Heart left ventricle (tissue), 16 donors: Measurements from ENCODE around the gene FSTL4. TPM values are rescaled to one million over a fixed set of nuclear protein-coding genes. Genes with fewer than 3 reads are reported as not detected.

ENCODE experiments used
- ATAC-seq, 4 donors: fragments of 200-7000 bp; cut with Tn5 transposase; one replicate each; pipeline ENCODE4 v1.9.1; 2020 to 2022; ENCODE audit warnings: moderate library complexity in 4 of 4, mild to moderate bottlenecking in 3 of 4, moderate number of reproducible peaks in 1 of 4
- DNase-seq, 5 donors: peaks; one replicate each; pipeline ENCODE4 v3.0.0-alpha.2; 2020
- H3K27ac ChIP-seq, 12 donors: fragments of 200-600 bp; sonication (generic) in 4 of 12; one replicate each; pipeline versions ENCODE4 v1.5.0 to v1.8.0; 2016 to 2022; ENCODE audit warnings: mild to moderate bottlenecking in 2 of 12
- H3K27me3 ChIP-seq, 9 donors: fragments of 200-600 bp; sonication (generic) in 2 of 9; one replicate each; pipeline versions ENCODE4 v1.5.1 to v1.8.0; 2016 to 2022; ENCODE audit warnings: mild to moderate bottlenecking in 3 of 9
- H3K36me3 ChIP-seq, 9 donors: fragments of 200-600 bp; sonication (generic) in 2 of 9; one replicate each; pipeline versions ENCODE4 v1.5.0 to v1.8.0; 2018 to 2022; ENCODE audit warnings: mild to moderate bottlenecking in 2 of 9
- H3K4me1 ChIP-seq, 12 donors: fragments of 200-600 bp; sonication (generic) in 4 of 12; one replicate each; pipeline versions ENCODE4 v1.5.0 to v1.8.0; 2016 to 2022; ENCODE audit warnings: mild to moderate bottlenecking in 3 of 12
- H3K4me3 ChIP-seq, 12 donors: fragments of 200-600 bp; sonication (generic) in 4 of 12; one replicate each; pipeline versions ENCODE4 v1.5.0 to v1.8.0; 2017 to 2022; ENCODE audit warnings: mild to moderate bottlenecking in 9 of 12, moderate library complexity in 4 of 12
- H3K9me3 ChIP-seq, 12 donors: fragments of 200-600 bp; sonication (generic) in 4 of 12; one replicate each; pipeline versions ENCODE4 v1.5.0 to v1.8.0; 2016 to 2022; ENCODE audit warnings: mild to moderate bottlenecking in 1 of 12
- POLR2A ChIP-seq, 2 donors: fragments of 450-650 bp; IDR thresholded peaks; one replicate each; pipeline ENCODE4 v1.6.1; 2017; ENCODE audit warnings: antibody characterized with exemption in 2 of 2, mild to moderate bottlenecking in 2 of 2, moderate library complexity in 2 of 2
- WGBS, 4 donors: extraction: QIAGEN DNeasy Blood & Tissue Kit in 2 of 4; methylation state at CpG; one replicate each; pipeline versions ENCODE4 v1.1.5 to v1.1.7; 2013 to 2018; 5-methylcytosine and 5-hydroxymethylcytosine counted together
- intact Hi-C, 10 donors: fragments of 100-400 bp; cut with DNase I; formaldehyde crosslinking; loops; one replicate each; pipeline versions ENCODE4 v1.11.1 to v1.14.2; 2022
- polyA plus RNA-seq, 2 donors: library from polyadenylated mRNA; stranded (reverse); fragments of 200-250 nt; gene quantifications; one replicate each; pipeline ENCODE4 v1.2.3, GENCODE V29; 2013
- total RNA-seq, 9 donors: library from RNA; depleted of rRNA in 2 of 9; stranded (reverse); fragments of >200 nt in 2 of 9; fragmentation: NEBNext Ultra II Directional in 3 of 9; extraction: Animal tissue kit (Norgen Biotek cat#: 25700) in 3 of 9; gene quantifications; one replicate each; pipeline versions ENCODE4 v1.1.0 to v1.2.4, GENCODE V29; 2016 to 2023
- TF ChIP-seq, protein P1 (sequence below), 12 donors: fragments of 200-600 bp; sonication (generic) in 4 of 12; IDR thresholded peaks; one replicate each; pipeline versions ENCODE4 v1.5.0 to v1.8.0; 2018 to 2022; ENCODE audit warnings: antibody characterized with exemption in 12 of 12, mild to moderate bottlenecking in 5 of 12
- donor health status: ischemic (EF 13 %, LVEDD 7.1; RV severe dilation, severe dysfunction).
- donor health status: healthy with polysubstance abuse.
- donor health status: DM: no; HTN: yes; CAD: no.
- donor health status: DM: no; HTN: no; CAD: no.
- donor health status: ischemic (EF 25% LVEDD 6.9; RV normal size, moderate dysfunction).
- donor health status: ischemic (EF 25% LVEDD 5.7; RV mildly dilated, moderate dysfunction).
- donor health status: healthy.
- donor health status: DM: yes; HTN: yes; CAD: no.
- donor health status: ischemic (EF 35%, LVEDD 5.7; RV mildly dilated, moderate dysfunction).
- donor health status: nonischemic (EF 11% LVEDD 7.7; RV severe dilation, severe dysfunction).
- donor health status: DM: yes; HTN: yes; CAD: no.
- donor health status: PGD.
- donor health status: ischemic (EF 29% LVEDD 5.4; RV normal size, mild dysfunction).
- donor health status: nonischemic (EF 23%, LVEDD 6.1; RV moderate dilation, normal function).

The FSTL4 gene
- total and polyA plus RNA-seq, 11 donors, result 0.01 to 0.39 (median 0.17) TPM; not detected in 6

DNA sequence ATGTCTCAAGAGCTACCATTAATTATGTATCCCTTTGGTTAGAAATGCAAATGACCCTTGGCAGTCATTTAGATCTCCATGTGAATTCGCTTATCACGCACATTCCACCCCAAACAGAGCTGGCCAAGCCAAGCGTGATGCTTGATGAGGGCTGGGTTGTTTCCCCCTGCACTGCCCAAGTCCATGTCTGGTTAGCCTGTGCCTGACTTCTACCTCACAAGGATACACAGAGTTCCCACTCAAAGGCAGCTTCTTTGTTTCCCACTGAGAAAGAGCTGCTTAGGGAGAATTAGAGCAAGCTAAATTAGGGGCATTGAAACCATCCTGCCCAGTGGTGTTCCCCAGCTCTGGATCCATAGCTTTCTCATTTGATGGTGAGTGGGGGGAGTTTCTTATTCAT, 87.2 kb downstream of the FSTL4 start:
- DNase-seq (no peak), ATAC-seq (no peak)
- peaks cover 0 to 3% (median 0%) of the 10 kb centered on the region in 12 donors for H3K4me1 ChIP-seq
- intact Hi-C loops, result no loop called here
- no peaks in the 10 kb centered on the region for H3K9me3 ChIP-seq
- H3K27me3 ChIP-seq, result peaks cover 0 to 3% (median 0%) of the 10 kb centered on the region in 9 donors
- WGBS, 4 donors, result 77 to 88% (median 81%) methylated on average over 3 of the region's 3 CpGs
- TF ChIP-seq, protein P1, sequence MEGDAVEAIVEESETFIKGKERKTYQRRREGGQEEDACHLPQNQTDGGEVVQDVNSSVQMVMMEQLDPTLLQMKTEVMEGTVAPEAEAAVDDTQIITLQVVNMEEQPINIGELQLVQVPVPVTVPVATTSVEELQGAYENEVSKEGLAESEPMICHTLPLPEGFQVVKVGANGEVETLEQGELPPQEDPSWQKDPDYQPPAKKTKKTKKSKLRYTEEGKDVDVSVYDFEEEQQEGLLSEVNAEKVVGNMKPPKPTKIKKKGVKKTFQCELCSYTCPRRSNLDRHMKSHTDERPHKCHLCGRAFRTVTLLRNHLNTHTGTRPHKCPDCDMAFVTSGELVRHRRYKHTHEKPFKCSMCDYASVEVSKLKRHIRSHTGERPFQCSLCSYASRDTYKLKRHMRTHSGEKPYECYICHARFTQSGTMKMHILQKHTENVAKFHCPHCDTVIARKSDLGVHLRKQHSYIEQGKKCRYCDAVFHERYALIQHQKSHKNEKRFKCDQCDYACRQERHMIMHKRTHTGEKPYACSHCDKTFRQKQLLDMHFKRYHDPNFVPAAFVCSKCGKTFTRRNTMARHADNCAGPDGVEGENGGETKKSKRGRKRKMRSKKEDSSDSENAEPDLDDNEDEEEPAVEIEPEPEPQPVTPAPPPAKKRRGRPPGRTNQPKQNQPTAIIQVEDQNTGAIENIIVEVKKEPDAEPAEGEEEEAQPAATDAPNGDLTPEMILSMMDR (IDR thresholded peaks at IDR 0.05), result no peak
- no peak for TF ChIP-seq POLR2A (IDR thresholded peaks at IDR 0.05)
- no peak overlapping the region for H3K27ac ChIP-seq
- no peaks in the 10 kb centered on the region for H3K36me3 ChIP-seq
- no peak overlapping the region for H3K4me3 ChIP-seq

DNA sequence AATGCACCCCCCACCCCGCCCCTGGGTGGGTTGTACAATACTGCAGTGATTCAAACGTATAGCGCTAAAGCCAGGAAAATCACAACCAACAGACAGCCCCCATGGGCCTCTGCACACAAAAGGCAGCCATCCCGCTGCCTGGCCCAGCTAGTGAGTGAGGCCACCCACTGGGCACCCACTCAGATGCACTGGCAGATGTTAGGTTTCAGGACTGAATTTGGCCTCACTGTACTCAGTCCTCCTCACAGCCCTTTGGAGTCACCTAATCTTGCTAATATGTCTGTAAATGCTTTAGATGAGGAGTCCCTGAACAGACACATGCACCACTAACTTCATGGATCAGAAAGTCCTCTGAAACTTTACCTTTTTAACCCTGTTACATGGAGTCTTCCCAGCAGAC, 87.7 kb downstream of the FSTL4 start:
- Histone ChIP-seq H3K4me3 (no peak overlapping the region), H3K27me3 (peaks cover 0 to 3% (median 0%) of the 10 kb centered on the region in 9 donors), H3K27ac (no peak overlapping the region), H3K4me1 (peaks cover 0 to 3% (median 0%) of the 10 kb centered on the region in 12 donors), H3K36me3 (no peaks in the 10 kb centered on the region), H3K9me3 (no peaks in the 10 kb centered on the region)
- TF ChIP-seq, protein P1 (IDR thresholded peaks at IDR 0.05), result no peak
- no peak for TF ChIP-seq POLR2A (IDR thresholded peaks at IDR 0.05)
- ATAC-seq, result no peak
- intact Hi-C loops, result no loop called here
- DNase-seq, result no peak
- 75 to 90% (median 86%) methylated on average over 3 to 4 of the region's 4 CpGs for WGBS, 4 donors

DNA sequence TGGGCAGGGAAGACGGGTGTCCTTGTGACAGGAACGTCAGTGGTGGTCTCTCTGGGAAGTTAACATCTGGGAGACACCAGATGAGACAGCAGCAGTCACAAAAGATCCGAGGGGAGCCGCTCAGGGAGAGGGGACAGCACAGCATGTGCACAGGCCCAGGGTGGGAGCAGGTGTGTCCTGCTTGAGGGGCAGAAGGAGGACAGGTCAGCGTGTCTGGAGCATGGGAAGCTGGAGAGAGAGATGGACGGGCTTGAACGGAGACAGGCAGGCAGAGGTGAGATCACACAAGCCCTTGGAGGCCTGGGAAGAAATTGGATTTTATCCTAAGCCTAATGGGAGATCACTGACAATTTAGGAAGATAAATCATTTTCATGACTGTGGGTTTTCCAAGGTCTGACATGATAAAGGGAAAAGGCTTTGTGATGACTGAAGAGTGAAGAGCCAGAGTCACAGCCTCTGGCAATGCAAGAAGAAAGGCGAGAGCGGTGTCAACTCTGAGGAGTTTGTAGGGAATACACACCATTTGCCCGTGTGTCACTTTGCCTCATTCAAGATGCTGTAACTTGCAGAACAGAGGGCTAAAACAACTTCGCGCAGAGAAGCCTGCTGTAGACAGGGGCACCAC, 88.3 kb downstream of the FSTL4 start:
- TF ChIP-seq, protein P1 (IDR thresholded peaks at IDR 0.05), result no peak
- no peak for TF ChIP-seq POLR2A (IDR thresholded peaks at IDR 0.05)
- H3K4me3 ChIP-seq, result no peak overlapping the region
- WGBS, 4 donors, result 80 to 88% (median 82%) methylated on average over 12 of the region's 12 CpGs
- H3K9me3 ChIP-seq, result no peaks in the 10 kb centered on the region
- no peaks in the 10 kb centered on the region for H3K36me3 ChIP-seq
- intact Hi-C loops, result no loop called here
- peaks cover 0 to 3% (median 0%) of the 10 kb centered on the region in 9 donors for H3K27me3 ChIP-seq
- DNase-seq (no peak), ATAC-seq (no peak)
- peaks cover 0 to 3% (median 0%) of the 10 kb centered on the region in 12 donors for H3K4me1 ChIP-seq
- no peak overlapping the region for H3K27ac ChIP-seq

DNA sequence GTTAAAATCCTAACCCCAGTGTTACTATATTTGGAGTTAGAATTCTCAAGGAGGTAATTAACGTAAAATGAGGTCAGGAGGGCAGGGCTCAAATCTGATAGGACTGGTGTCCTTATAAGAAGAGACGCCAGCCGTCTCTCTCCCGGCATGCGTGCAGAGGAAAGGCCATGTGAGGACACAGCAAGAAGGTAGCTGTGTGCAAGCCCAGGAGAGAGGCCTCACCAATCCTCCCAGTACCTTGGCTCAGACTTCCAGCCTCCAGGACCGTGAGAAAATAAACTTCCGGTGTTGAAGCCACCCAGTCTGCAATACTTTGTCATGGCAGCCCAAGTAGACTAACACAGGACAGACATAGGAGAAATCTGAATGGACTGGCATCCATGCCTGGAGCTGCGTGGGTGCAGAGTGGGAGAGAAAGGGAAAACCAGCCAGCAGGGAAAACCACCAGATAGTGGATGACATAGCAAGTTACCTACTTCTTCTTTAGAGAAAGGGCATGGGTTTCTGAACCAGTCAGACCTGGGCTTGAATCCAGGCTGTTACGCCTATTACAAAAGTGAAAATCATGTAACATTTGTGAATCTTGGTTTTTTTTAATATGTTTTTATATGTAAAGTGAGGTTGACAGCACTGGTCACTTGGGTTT, 89.2 kb downstream of the FSTL4 start:
- H3K4me1 ChIP-seq, result peaks cover 0 to 3% (median 0%) of the 10 kb centered on the region in 12 donors
- TF ChIP-seq POLR2A (IDR thresholded peaks at IDR 0.05), result no peak
- TF ChIP-seq, protein P1 (IDR thresholded peaks at IDR 0.05), result no peak
- no peak overlapping the region for H3K4me3 ChIP-seq
- H3K27ac ChIP-seq, result no peak overlapping the region
- intact Hi-C loops, result no loop called here
- 63 to 77% (median 70%) methylated on average over 9 of the region's 9 CpGs for WGBS, 4 donors
- H3K36me3 ChIP-seq, result no peaks in the 10 kb centered on the region
- DNase-seq (no peak), ATAC-seq (no peak)
- H3K9me3 ChIP-seq, result no peaks in the 10 kb centered on the region
- H3K27me3 ChIP-seq, result peaks cover 0 to 6% (median 0%) of the 10 kb centered on the region in 9 donors
